MG63 (cell line): ENCODE measurements around the gene JAML. TPM values are rescaled to one million over a fixed set of nuclear protein-coding genes. Genes with fewer than 3 reads are reported as not detected.

Experiments used
- DNase-seq: peaks from one replicate; pipeline ENCODE4 v3.0.0-alpha.2; 2020
- H3K27me3 ChIP-seq: fragments of 250-450 bp; sonication (Bioruptor Pico); 2 replicates; pipeline ENCODE4 v1.5.1; 2020; ENCODE audit warnings: mild to moderate bottlenecking, moderate library complexity
- H3K36me3 ChIP-seq: fragments of 250-450 bp; sonication (Bioruptor Pico); 2 replicates; pipeline ENCODE4 v1.5.1; 2020; ENCODE audit warnings: mild to moderate bottlenecking, moderate library complexity
- H3K4me3 ChIP-seq: fragments of 250-450 bp; sonication (Bioruptor Pico); 2 replicates; pipeline ENCODE4 v1.5.1; 2020; ENCODE audit warnings: mild to moderate bottlenecking, moderate library complexity
- H3K9me3 ChIP-seq: fragments of 250-450 bp; sonication (Bioruptor Pico); 2 replicates; pipeline ENCODE4 v1.5.1; 2020; ENCODE audit warnings: mild to moderate bottlenecking, moderate library complexity
- total RNA-seq: library from RNA; depleted of rRNA; stranded (reverse); fragments of >200 nt; shearing (Covaris generic); gene quantifications from 2 replicates; pipeline ENCODE4 v1.2.3, GENCODE V29; 2014; ENCODE audit warnings: low replicate concordance

The JAML gene
- total RNA-seq, 1 experiment from 2014 or later = not detected

GRCh38 chr11:118227865-118228785 is 3.3 kb upstream of the JAML start:
- Histone ChIP-seq H3K4me3 (no peak overlapping the region), H3K27me3 (no peaks in the 10 kb centered on the region), H3K36me3 (no peaks in the 10 kb centered on the region), H3K9me3 (no peaks in the 10 kb centered on the region)
- no peak for DNase-seq

GRCh38 chr11:118226781-118227180 is 2.0 kb upstream of the JAML start:
- no peaks in the 10 kb centered on the region for H3K9me3 ChIP-seq

GRCh38 chr11:118226296-118226695 is 1.5 kb upstream of the JAML start:
- no peaks in the 10 kb centered on the region for H3K9me3 ChIP-seq
- no peaks in the 10 kb centered on the region for H3K36me3 ChIP-seq
- H3K27me3 ChIP-seq = peaks cover 3% of the 10 kb centered on the region; the same call in 1 of the 2 replicates
- no peak overlapping the region for H3K4me3 ChIP-seq
- peak; percentile 26 for DNase-seq

More at GRCh38 chr11:118226781-118227180, 2.0 kb upstream of the JAML start:
- H3K36me3 ChIP-seq = no peaks in the 10 kb centered on the region
- H3K4me3 ChIP-seq = no peak overlapping the region
- DNase-seq = no peak
- no peaks in the 10 kb centered on the region for H3K27me3 ChIP-seq

DNA sequence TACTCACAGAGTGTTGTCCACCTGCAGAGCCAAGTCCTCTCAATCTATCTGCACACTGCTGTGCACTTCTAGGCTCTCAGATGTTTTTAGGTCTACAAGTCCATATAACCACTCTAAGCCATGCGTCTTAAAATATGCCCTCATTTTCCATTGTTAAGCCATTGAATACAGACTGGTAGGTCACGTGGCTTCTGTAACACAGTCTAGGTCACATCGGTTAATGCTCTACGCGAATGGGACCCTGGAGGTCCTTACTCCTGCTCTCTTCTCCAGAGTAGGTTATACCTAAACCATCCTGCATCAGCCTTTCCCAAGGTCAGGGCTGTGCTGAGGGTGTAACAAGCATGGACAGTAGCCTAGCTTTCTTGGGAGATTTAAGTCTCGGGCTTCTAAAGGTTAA is 819 bp downstream of the JAML start:
- no peaks in the 10 kb centered on the region for H3K36me3 ChIP-seq
- H3K9me3 ChIP-seq = no peaks in the 10 kb centered on the region
- peaks cover 3% of the 10 kb centered on the region; the same call in 1 of the 2 replicates for H3K27me3 ChIP-seq
- DNase-seq = no peak
- H3K4me3 ChIP-seq = no peak overlapping the region

DNA sequence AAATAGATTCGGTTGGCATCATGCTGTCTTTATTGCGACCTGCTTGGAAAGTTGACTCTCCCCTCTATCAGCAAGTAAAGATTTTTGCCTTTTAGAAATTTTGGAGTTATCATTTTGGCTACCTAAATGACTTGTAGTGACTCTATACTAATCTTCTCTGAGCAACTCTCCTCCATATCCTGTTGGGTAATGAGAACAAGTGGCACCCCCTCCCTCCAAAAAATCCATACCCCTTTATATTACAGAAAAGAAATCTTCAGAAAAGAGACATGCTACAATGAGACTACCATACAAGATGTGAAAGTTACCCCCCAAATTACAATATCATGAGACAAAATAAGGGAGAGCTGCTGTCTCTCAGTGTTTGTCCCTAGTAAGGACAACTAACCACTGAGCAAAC is 1.2 kb downstream of the JAML start:
- Histone ChIP-seq H3K9me3 (no peaks in the 10 kb centered on the region), H3K27me3 (peaks cover 3% of the 10 kb centered on the region; the same call in 1 of the 2 replicates), H3K4me3 (no peak overlapping the region), H3K36me3 (no peaks in the 10 kb centered on the region)
- DNase-seq = no peak

DNA sequence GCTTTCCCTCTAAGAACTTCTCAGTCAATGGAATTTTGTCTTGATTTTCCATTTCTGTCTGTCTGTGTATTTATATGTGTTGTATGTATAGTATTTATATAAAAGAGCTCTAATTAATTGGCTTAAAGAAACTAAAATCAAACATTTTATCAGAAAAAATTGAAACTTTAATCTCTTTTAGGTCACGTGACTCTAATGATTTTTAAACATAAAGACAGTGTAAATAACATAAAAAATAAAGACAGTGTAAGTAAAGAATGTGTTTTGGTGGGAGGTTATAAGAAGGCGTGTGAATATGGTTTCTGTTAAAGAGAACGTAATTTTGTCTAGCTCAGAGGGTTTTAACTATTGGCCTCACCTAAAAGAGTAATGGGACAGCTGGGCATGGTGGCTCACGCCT is 2.4 kb downstream of the JAML start:
- DNase-seq = no peak
- no peak overlapping the region for H3K4me3 ChIP-seq
- H3K9me3 ChIP-seq = no peaks in the 10 kb centered on the region
- no peaks in the 10 kb centered on the region for H3K36me3 ChIP-seq
- peaks cover 5% of the 10 kb centered on the region; the same call in 1 of the 2 replicates for H3K27me3 ChIP-seq

GRCh38 chr11:118221419-118221818 is 3.4 kb downstream of the JAML start:
- no peak for DNase-seq
- peaks cover 6% of the 10 kb centered on the region; the same call in 1 of the 2 replicates for H3K27me3 ChIP-seq
- H3K36me3 ChIP-seq = no peaks in the 10 kb centered on the region
- no peak overlapping the region for H3K4me3 ChIP-seq
- no peaks in the 10 kb centered on the region for H3K9me3 ChIP-seq

DNA sequence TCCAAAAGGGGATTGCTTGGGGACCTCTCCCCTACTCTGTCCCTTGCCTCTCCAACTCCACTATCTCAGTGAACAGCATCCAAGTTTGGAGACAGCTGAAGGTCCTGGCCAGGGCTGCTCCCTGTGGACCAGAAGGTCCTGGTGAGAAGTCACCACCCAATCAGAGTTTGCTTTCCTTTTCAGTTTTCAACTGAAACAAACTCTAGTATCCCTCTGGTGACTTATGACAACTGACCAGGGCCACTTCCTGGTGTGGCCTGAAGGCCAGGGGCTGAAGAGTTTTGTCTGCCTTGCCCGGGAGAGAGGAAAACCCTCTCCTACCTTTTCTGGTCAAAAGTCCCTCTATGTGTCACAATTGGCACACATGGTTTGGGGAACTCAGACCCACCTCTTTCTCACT is 5.1 kb downstream of the JAML start:
- Histone ChIP-seq H3K9me3 (no peaks in the 10 kb centered on the region), H3K4me3 (no peak overlapping the region), H3K27me3 (peaks cover 6% of the 10 kb centered on the region; the same call in 1 of the 2 replicates), H3K36me3 (no peaks in the 10 kb centered on the region)
- no peak for DNase-seq

DNA sequence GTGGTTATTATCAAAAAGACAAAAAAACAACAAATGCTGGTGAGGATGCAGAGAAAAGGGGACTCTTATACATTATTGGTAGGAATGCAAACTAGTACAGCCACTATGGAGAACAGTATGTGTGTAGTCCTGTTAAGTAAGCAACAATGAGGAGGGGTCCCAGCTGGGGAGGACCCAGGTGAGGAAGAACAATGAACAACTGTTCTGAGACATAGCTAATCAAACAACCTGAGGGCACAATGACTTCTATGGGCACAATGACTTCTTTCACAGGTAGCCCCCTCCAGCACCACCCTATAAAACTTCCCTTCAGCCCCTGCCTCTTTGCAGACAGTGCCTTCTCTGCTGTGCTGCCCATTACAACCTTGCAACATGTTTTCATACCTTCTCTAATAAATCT is 5.6 kb downstream of the JAML start:
- peaks cover 6% of the 10 kb centered on the region; the same call in 1 of the 2 replicates for H3K27me3 ChIP-seq
- no peak overlapping the region for H3K4me3 ChIP-seq
- H3K36me3 ChIP-seq = no peaks in the 10 kb centered on the region
- DNase-seq = no peak
- H3K9me3 ChIP-seq = no peaks in the 10 kb centered on the region

DNA sequence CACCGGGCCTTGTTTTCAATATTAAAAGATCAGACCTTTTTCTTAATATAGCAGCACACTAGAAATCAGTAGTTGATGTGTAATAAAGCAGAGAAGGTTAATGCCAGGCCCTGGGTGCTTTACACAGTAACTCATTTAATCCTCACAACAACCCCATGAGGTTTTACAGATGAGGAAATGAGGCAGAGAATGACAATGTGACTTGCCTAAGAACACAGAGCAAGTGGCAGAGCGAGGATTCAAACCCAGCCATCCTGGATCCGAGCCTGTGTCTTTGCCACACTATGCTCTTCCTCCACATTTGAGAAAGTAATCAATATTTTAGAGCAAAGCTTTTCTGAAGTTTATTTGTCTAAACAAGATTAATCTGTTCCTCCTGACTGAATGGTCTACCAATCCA is 7.2 kb downstream of the JAML start:
- DNase-seq = no peak
- Histone ChIP-seq H3K9me3 (no peaks in the 10 kb centered on the region), H3K27me3 (peaks cover 6% of the 10 kb centered on the region; the same call in 1 of the 2 replicates), H3K36me3 (no peaks in the 10 kb centered on the region), H3K4me3 (no peak overlapping the region)

DNA sequence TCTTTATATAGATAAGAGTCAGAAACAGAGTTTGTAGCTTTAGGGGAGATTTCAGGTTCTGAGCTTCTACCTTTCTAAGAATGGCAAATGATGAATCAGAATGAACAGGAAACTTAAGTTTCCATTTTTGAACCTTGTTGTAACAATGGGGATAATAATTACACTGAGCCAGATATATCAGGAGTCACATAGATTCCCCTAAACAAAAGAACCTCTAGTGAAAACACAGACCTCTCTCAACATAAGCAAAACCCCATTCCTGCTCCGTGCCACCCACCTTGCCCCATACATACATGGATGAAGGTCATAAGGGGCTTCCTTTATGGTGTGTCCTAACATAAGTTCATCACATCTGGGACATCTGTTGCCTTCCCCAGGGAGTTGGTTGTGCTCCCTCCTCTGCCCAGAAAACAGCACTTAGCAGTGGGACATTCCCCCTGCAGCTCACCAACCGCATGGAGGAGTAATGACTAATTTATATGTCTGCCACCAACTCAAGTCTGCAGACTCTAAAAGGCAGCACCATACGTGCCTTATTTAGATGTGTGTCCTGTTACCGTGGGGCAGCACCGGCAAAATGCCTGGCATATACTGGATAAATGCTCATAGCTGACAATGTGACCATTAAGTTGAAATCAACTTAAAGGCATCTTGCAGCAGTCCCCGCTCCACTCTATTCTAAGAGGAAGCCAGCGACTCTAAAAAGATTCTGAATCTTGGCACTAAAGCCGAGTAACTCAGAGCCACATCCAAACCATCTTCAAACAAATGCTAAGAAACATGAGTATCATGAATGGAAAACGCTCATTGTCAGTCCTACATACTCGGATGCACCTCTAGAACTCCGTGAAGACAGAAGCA is 8.0 kb downstream of the JAML start:
- no peak for DNase-seq
- Histone ChIP-seq H3K4me3 (no peak overlapping the region), H3K36me3 (no peaks in the 10 kb centered on the region), H3K9me3 (no peaks in the 10 kb centered on the region), H3K27me3 (peaks cover 6% of the 10 kb centered on the region; the same call in 1 of the 2 replicates)

- H3K9me3 ChIP-seq = no peaks in the 10 kb centered on the region
- H3K4me3 ChIP-seq = no peak overlapping the region
- 0 out of 2 replicates have a peak, but pooled peaks cover 3% of the 10 kb centered on the region for H3K27me3 ChIP-seq
- no peaks in the 10 kb centered on the region for H3K36me3 ChIP-seq
- no peak for DNase-seq
Measured at GRCh38 chr11:118215765-118216164, 9.0 kb downstream of the JAML start.

- Histone ChIP-seq H3K36me3 (no peaks in the 10 kb centered on the region), H3K4me3 (no peak overlapping the region), H3K27me3 (0 out of 2 replicates have a peak, but pooled peaks cover 3% of the 10 kb centered on the region), H3K9me3 (no peaks in the 10 kb centered on the region)
- DNase-seq = no peak
Measured at GRCh38 chr11:118215262-118215661, 9.5 kb downstream of the JAML start.

- no peak for DNase-seq
- H3K9me3 ChIP-seq = no peaks in the 10 kb centered on the region
- no peak overlapping the region for H3K4me3 ChIP-seq
- no peaks in the 10 kb centered on the region for H3K36me3 ChIP-seq
- H3K27me3 ChIP-seq = 0 out of 2 replicates have a peak, but pooled peaks cover 3% of the 10 kb centered on the region
Measured at GRCh38 chr11:118214210-118214914, 10.4 kb downstream of the JAML start.

DNA sequence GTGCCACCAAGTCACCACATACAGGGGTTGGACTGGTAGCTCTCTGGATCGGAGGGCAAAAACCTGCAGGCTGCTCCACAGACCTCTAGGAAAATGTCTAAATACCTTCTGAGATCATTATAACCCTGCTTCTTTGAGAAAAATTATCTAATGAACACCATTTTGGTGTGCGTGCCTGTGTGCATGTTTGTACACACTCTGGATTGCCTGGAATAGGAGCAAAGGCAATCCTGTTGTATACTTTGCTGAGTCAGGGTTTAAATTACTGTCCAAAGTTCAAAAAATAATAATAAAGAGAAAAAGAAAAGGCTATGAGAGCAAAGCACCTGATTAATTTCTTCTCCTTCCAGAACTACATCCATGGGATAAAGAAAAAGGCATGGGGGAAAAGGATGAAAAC is 11.0 kb downstream of the JAML start:
- no peak for DNase-seq
- Histone ChIP-seq H3K36me3 (no peaks in the 10 kb centered on the region), H3K9me3 (no peaks in the 10 kb centered on the region)

DNA sequence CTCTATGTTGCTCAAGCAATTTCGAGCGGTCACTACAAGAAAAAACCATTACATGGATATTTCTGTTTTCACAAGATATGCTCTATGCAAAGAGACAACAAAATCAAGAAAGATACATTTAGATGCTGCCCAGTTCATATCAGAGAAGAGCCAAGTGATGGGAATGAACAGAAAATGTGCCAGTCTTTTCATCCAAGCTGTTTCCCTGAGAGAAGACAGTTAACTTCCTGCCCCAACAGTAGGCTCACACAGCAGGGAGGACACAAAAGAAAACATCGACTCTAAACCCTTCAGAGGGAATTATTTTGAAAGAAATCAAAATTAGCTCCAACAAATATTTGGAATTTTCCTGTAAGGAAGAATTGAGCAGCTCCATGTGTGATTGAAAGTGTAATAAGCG is 11.6 kb downstream of the JAML start:
- no peak for DNase-seq
- Histone ChIP-seq H3K36me3 (no peaks in the 10 kb centered on the region), H3K9me3 (no peaks in the 10 kb centered on the region), H3K27me3 (0 out of 2 replicates have a peak, but pooled peaks cover 3% of the 10 kb centered on the region), H3K4me3 (no peak overlapping the region)

More for the DNA sequence above, 11.0 kb downstream of the JAML start:
- 0 out of 2 replicates have a peak, but pooled peaks cover 3% of the 10 kb centered on the region for H3K27me3 ChIP-seq
- H3K4me3 ChIP-seq = no peak overlapping the region
